ENCODE measurements around the gene TMEM50A. TPM values are rescaled to one million over a fixed set of nuclear protein-coding genes. Genes with fewer than 3 reads are reported as not detected.
"Not testable (repeated sequence)": the region's sequence is repeated elsewhere in the genome, so short reads cannot be mapped to it uniquely, and the experiment has no call there.

TMEM50A gene
- 100 to 1,000 TPM in 1 of 2 donors, 10 to 100 TPM in 1; 73.1 to 125 TPM for total RNA-seq

DNA sequence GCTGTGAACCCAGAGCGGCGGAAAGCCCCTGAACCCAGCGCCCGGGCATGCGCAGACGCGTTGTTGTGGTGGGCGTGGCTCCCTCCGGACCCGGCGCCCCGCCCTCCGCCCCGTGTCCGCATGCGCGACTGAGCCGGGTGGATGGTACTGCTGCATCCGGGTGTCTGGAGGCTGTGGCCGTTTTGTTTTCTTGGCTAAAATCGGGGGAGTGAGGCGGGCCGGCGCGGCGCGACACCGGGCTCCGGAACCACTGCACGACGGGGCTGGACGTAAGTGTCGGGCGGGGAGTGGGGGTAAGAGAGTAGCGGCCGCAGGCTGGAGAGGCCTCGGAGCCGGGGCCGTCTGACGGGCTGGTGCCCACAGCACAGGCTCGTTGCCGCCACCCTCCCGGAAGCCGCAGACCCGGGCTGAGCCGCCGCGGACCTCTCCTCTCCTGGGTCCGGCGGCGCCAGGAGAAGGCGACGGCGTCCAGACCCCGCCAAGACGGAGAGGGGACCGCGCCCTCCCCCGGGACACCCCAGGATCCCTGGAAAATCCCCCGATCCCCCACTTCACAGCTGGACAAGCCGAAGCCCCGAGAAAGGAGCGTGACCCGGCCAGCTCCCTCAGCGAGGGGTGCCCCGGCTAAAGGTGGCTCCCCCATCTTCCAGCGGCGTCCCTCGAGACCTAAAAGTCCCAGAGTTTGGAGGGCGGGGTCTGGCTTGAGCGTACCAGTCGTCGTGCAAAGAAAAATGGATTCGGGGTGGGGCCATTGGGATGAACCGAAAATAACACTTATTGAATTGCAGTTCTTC is at the start of gene TMEM50A:
Gene TMEM50A, plus strand, starts transcription at position 147 of the 794 bp plus-strand sequence. CDS start 2,153 bp downstream, outside the sequence.
- Mint-ChIP-seq H3K27me3 (no peaks in the 10 kb centered on the region), H3K36me3 (peaks cover 4% of the 10 kb centered on the region), H3K27ac (peak within 1 kb of the TSS; percentile 85 to 88), H3K9me3 (no peaks in the 10 kb centered on the region), H3K4me3 (peak within 1 kb of the TSS; percentile 93), H3K4me1 (ENCODE audit: low read depth in 2 of 2) (peaks cover 19 to 38% of the 10 kb centered on the region in 2 donors)
- DNase-seq (ENCODE audit: low spot score) (peak; percentile 93), ATAC-seq (peak; percentile 91 to 94)

DNA sequence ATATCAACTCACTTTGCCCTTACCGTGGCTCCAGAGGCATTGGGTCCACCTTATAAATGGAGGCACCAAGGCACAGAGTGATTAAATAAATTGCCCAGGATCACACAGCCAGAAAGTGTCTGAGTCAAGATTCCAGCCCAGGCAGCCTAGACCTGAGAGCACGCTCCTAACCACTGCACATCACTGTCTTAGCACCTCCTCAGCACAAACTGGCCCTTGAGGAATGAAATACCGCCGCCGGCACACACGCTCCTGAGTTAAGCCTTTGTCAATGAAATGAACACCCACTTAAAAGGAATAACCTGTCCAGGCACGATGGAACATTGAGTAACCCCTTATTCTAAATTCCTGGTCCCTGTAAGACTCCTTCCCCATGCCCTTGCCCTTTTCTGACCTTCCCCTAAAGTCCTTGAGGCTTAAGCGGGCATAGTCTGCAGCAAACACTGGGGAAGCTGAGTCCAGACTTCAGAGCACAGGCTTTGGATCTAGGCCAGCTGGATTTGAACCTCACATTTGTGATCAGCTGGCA is 49.5 kb upstream of the TMEM50A start:
- H3K4me1 Mint-ChIP-seq (ENCODE audit: low read depth in 2 of 2); H3K36me3 Mint-ChIP-seq; H3K9me3 Mint-ChIP-seq; DNase-seq (ENCODE audit: low spot score); ATAC-seq; H3K27me3 Mint-ChIP-seq; H3K4me3 Mint-ChIP-seq; H3K27ac Mint-ChIP-seq: not testable (repeated sequence)

DNA sequence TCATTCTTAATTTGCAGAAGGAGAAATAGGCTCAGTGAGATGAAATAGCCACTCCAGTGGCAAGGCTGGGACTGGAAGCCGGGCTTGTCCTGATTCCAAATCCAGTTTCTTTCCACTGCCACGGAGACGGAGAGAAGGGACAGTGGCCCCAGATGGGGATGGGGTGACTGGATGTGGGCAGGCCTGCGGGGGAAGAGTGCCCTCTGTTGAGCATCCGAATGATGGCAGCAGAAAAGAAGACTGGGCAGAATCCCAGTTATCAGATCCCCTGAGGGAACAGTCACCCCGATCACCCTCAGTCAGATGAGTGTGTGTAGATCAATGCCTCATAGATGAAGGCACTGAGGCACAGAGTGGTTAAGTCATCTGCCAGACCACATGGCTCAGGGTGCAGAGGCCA is 48.1 kb upstream of the TMEM50A start:
- not testable (repeated sequence) for H3K4me3 Mint-ChIP-seq; H3K27ac Mint-ChIP-seq; H3K9me3 Mint-ChIP-seq; DNase-seq (ENCODE audit: low spot score); H3K36me3 Mint-ChIP-seq; H3K27me3 Mint-ChIP-seq; H3K4me1 Mint-ChIP-seq (ENCODE audit: low read depth in 2 of 2)
- ATAC-seq = peak in 1 of 2 donors; percentile 56

DNA sequence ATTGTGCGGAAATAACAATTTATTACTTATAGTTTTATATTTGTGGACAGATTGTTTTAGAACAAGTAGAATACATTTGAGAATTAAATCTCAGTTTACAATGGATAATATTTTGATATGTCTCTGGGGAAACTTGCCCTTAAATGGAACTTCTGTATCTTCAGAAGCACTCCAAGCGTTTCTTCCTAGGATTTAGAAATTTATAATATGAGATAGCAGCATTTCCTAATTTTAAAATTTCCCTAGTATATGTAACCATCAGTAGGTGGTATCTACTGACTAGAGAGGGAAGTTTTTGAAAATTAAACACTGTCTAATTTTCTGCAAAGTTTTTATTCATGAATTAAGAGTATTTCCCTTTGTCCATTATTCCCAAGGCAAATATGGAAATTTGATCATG is 44.7 kb upstream of the TMEM50A start:
- not testable (repeated sequence) for H3K27me3 Mint-ChIP-seq; DNase-seq (ENCODE audit: low spot score); H3K27ac Mint-ChIP-seq; H3K4me1 Mint-ChIP-seq (ENCODE audit: low read depth in 2 of 2); ATAC-seq; H3K36me3 Mint-ChIP-seq; H3K4me3 Mint-ChIP-seq; H3K9me3 Mint-ChIP-seq

DNA sequence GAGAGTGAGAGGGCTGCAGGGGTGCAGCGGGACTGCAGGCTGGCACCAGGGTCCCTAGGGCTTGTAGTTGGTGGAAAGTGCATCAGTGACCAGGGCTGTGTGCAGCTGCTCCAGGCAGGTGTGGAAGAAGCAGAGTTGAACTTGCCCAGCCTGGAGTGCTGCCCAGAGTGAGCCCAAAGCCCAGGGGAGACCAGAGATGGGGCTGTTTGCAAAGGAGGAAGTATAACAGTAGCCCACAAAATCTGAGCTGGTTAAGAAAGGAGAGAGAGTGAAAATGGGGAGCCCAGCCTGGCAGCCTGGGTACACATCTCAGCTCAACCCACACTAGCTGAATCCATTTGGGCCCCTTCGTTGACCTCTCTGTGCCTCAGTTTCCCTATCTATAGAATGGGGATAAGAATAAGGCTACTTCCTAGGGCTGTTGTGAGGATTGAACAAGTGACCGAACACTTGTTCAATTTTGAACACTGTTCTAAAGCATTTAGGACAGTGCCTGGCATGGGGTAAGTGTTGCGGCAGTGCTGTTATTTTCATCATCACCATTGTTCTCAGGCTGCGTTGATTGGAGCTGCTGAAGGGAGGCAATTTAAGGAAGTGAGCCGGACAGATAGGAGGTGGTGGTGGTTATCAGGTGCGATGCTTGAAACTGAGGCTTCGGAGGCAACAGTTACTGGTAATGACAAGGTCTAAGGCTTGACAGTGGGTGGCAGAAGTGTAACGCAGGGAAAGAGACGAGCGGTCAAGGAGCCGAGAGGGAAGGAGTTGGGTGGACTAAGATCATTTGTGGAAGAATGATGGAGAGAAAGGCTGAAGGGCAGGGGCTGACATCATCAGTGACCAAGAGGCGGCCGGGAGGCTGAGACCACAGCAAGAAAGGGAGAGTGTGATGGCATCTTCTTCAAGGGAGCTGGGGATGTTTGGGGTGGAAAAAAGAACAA is 43.0 kb upstream of the TMEM50A start:
- not testable (repeated sequence) for ATAC-seq; H3K27ac Mint-ChIP-seq; H3K9me3 Mint-ChIP-seq; H3K27me3 Mint-ChIP-seq; H3K4me1 Mint-ChIP-seq (ENCODE audit: low read depth in 2 of 2); DNase-seq (ENCODE audit: low spot score); H3K36me3 Mint-ChIP-seq; H3K4me3 Mint-ChIP-seq

DNA sequence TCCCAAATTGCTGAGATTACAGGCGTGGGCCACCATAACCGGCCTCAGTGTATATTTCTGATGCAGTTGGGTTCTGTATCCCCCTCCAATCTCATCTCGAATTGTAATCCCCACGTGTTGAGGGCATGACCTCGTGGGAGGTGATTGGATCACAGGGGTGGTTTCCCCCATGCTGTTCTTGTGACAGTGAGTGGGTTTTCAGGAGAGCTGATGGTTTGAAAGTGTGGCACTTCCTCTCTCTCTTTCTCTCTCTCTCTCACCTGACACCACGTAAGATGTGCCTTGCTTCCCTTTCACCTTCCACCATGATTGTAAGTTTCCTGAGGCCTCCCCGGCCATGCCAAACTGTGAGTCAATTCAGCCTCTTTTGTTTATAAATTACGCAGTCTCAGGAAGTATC is 41.6 kb upstream of the TMEM50A start:
- not testable (repeated sequence) for H3K27ac Mint-ChIP-seq; H3K36me3 Mint-ChIP-seq; DNase-seq (ENCODE audit: low spot score); H3K4me3 Mint-ChIP-seq; H3K4me1 Mint-ChIP-seq (ENCODE audit: low read depth in 2 of 2); H3K9me3 Mint-ChIP-seq; H3K27me3 Mint-ChIP-seq
- ATAC-seq = peak in 1 of 2 donors; percentile 60

DNA sequence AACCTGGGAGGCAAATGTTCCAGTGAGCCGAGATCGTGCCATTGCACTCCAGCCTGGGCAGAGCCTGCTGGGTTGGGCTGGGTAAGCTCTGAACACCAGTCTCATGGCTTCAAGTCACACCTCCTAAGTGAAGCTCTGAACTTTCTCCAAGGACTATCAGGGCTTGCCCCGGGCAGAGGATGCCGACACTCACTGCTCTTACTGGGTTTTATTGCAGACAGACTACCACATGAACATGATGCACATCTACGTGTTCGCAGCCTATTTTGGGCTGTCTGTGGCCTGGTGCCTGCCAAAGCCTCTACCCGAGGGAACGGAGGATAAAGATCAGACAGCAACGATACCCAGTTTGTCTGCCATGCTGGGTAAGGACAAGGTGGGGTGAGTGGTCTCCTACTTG is 37.4 kb upstream of the TMEM50A start:
- not testable (repeated sequence) for ATAC-seq; DNase-seq (ENCODE audit: low spot score); H3K9me3 Mint-ChIP-seq; H3K4me1 Mint-ChIP-seq (ENCODE audit: low read depth in 2 of 2); H3K27me3 Mint-ChIP-seq; H3K27ac Mint-ChIP-seq; H3K4me3 Mint-ChIP-seq; H3K36me3 Mint-ChIP-seq

DNA sequence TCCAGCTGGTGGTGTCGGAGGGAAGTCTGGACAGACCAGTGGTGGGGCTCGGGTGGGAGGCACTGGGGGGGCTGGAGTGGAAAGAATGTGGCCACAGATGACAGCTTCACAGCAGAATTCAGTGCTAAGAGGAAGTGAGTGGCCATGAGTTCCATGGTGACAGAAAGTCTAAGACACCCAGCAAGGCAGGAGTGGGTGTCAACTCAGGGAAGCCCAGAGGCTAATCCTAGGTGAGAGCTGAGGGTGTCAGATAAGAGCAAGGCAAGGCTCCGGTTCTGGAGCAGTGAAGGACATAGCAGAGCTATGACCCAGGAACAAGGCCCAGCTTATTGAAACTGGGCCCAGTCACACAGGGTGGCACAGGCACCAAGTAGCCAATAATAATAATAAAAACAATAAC is 35.8 kb upstream of the TMEM50A start:
- H3K27ac Mint-ChIP-seq; H3K4me1 Mint-ChIP-seq (ENCODE audit: low read depth in 2 of 2); H3K9me3 Mint-ChIP-seq; DNase-seq (ENCODE audit: low spot score); ATAC-seq; H3K27me3 Mint-ChIP-seq; H3K36me3 Mint-ChIP-seq; H3K4me3 Mint-ChIP-seq: not testable (repeated sequence)

DNA sequence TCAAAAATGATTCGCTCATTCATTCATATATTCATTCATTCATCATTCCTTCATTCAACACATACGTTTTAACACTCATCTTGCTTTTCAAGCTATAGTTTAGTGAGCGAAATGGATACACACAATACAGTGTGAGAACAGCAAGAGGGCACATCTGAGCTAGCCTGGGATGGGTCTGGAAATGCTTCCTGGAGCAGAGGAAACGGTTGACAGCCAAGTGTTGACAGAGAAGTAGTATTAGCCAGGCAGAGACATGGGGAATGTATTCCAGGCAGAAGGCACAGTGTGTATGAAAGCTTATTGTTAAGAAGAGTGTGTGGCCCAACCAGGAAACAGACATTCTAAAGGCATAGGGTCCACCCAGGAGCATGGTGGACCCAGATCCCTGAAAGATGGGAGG is 33.2 kb upstream of the TMEM50A start:
- H3K27me3 Mint-ChIP-seq; H3K27ac Mint-ChIP-seq; H3K4me1 Mint-ChIP-seq (ENCODE audit: low read depth in 2 of 2); DNase-seq (ENCODE audit: low spot score); H3K4me3 Mint-ChIP-seq; H3K9me3 Mint-ChIP-seq; H3K36me3 Mint-ChIP-seq; ATAC-seq: not testable (repeated sequence)

DNA sequence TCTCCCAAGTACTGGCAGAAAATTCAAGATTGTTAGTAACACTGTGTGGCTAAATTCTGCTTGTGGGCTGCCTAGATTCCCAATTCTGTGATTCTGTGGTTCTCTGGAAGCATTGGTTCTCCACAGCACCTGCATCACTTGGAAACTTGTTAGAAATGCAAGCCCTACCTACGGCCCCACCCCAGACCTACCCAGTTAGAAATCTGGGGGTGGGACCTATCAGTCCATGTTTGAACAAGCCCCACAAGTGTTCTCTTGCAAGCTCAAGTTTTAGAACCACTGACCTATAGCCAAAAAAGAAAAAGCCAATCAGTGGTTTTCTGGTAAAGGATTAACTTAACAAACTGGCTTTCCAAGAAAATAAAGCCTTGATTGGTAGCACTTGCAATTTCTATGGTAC is 30.0 kb upstream of the TMEM50A start:
- not testable (repeated sequence) for H3K4me1 Mint-ChIP-seq (ENCODE audit: low read depth in 2 of 2); H3K27ac Mint-ChIP-seq; DNase-seq (ENCODE audit: low spot score); H3K9me3 Mint-ChIP-seq; H3K27me3 Mint-ChIP-seq; H3K4me3 Mint-ChIP-seq; ATAC-seq; H3K36me3 Mint-ChIP-seq

DNA sequence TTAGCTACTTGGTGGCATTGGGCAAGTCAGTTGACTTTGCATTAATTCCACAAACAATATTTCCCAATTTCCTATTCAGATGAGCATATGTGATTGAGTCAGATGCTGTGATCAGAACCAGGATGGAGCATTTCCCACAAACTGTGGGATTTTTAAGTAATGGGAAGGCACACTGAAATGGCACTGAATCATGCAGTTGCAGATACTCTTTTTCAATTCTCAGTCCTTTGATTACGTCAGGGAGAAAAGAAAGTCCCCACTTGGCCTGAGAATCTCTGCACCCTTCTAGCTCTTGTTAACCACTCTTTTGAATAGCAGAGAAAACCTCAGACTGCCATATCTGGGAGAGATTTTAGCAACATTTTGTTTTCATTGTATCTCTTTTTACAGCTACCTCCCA is 29.0 kb upstream of the TMEM50A start:
- H3K4me3 Mint-ChIP-seq; H3K27me3 Mint-ChIP-seq; DNase-seq (ENCODE audit: low spot score); H3K4me1 Mint-ChIP-seq (ENCODE audit: low read depth in 2 of 2); H3K9me3 Mint-ChIP-seq; H3K27ac Mint-ChIP-seq; H3K36me3 Mint-ChIP-seq: not testable (repeated sequence)
- peak in 1 of 2 donors; percentile 46 for ATAC-seq

DNA sequence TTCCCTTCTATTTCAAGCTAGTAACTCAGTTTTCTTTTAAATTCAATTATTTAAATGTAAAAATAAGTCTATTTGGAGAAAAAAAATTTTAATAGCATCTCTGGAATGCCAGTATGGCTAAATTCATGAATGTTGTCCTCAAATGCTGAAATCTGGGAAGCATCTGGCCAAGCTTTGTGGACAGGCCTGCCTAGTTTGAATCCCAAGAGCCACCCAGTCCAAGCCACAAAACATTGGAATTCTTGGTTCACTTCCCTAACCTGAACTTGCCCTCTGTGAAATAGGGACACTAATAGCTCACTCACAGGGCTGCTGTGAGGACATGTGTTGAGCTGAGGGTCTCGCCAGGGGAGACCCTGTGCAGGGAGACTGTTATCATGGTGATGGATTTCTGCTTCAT is 28.6 kb upstream of the TMEM50A start:
- not testable (repeated sequence) for H3K27me3 Mint-ChIP-seq; H3K9me3 Mint-ChIP-seq; H3K36me3 Mint-ChIP-seq; DNase-seq (ENCODE audit: low spot score); ATAC-seq; H3K4me3 Mint-ChIP-seq; H3K27ac Mint-ChIP-seq; H3K4me1 Mint-ChIP-seq (ENCODE audit: low read depth in 2 of 2)

DNA sequence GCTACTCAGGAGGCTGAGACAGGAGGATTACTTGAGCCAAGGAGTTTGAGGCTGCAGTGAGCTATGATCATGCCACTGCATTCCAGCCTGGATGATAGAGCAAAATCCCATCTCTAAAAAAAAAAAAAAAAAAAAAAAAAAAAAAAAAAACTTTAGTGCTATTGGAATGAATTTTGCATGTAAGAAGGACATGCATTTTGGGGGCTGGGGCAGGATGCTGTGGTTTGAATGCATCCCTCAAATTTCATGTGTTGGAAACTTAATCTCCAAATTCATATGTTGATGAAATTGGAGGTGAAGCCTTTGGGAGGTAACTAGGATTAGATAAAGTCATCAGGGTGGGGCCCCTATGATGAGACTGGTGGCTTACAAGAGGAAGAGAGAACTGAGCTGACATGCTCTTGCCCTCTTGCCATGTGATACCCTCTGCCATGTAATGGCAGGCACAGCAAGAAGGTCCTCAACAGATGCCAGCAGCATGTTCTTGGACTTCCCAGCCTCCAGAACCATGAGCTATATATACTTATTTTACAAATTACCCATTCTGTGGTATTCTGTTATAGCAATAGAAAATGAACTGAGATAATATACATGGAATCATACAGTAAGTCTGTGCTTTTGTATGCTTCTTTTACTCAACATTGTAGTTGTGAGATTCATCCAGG is 25.2 kb upstream of the TMEM50A start:
- not testable (repeated sequence) for H3K4me3 Mint-ChIP-seq; H3K9me3 Mint-ChIP-seq; H3K27me3 Mint-ChIP-seq; H3K27ac Mint-ChIP-seq; ATAC-seq; H3K4me1 Mint-ChIP-seq (ENCODE audit: low read depth in 2 of 2); DNase-seq (ENCODE audit: low spot score); H3K36me3 Mint-ChIP-seq

All from natural killer cell treated with Interleukin-12 subunit alpha and Interleukin-12 subunit beta and Interleukin-15 and Interleukin-18, amount 100 ng/mL, for 72 hours (primary cell).